Measurements from ENCODE around the gene KIFC1.

Gene KIFC1

DNA sequence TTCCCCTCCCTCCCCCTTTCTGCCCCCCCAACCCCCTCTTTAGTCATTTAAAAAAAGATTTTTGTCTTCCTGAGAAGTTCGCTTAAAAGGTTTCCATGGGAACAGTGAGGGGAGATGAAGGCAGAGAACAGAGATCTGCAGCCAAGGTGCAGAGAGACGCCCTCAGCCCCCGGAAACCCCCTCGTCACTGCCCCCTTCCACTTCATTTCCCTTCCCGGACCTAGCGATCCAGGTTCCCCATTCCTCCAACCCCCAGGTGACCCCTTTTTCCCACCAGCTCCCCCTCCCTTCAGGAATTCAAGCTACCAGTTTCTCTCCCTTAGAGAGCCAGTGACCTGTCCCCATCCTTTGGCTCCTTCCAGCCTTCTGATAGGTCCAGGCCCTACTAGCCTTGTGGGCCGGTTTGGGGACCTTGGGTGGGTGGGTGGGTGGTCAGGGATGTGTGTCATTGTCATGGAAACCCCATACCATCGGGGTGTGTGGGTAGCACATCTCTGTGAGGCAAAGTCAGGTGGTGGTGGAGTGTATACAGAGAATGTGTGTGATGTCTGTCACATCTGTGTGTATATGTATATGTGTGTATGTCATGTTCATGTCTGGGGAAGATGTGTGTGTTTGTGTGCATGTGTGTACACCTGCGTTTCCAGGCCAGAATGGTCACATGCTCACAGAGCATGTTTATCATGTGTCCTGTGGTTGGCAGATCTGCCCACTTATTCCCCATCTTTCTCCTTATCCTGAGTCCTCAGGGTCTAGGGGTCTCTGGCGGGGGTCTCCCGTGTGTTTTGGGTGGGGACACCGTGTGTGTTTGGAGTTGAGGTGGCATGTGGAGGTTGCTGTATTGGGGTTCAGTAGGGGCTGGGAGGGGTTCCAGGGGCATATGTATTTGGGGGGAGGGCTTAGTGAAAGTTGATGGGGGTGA is 35.2 kb downstream of the KIFC1 start:
- no peak overlapping the region for H4K12ac ChIP-seq (ENCODE audit: low read depth, low read length)
- H4K8ac ChIP-seq (ENCODE audit: low read depth, low read length): no peak overlapping the region
- H3K9me3 ChIP-seq (ENCODE audit: insufficient read depth, low read depth, low read length): peaks cover 2% of the 10 kb centered on the region
- no peak overlapping the region for H2BK5ac ChIP-seq (ENCODE audit: low read depth, low read length, poor library complexity)
- H3K14ac ChIP-seq (ENCODE audit: low read length): no peak overlapping the region
- no peak overlapping the region for H3K9ac ChIP-seq (ENCODE audit: low read length)
- H3K4me3 ChIP-seq (ENCODE audit: low read depth, low read length): no peak overlapping the region
- peaks cover 6% of the 10 kb centered on the region for H3K79me2 ChIP-seq (ENCODE audit: control insufficient read depth, insufficient read depth, low read length, poor library complexity)
- H3K18ac ChIP-seq (ENCODE audit: low read length): no peak overlapping the region
- peaks cover 10% of the 10 kb centered on the region for H3K79me1 ChIP-seq (ENCODE audit: low read length)
- H3K27ac ChIP-seq (ENCODE audit: low read depth, low read length): no peak overlapping the region
- no peaks in the 10 kb centered on the region for H3K36me3 ChIP-seq (ENCODE audit: control insufficient read depth in 1 of 2, insufficient read depth in 2 of 2, low read length in 2 of 2)
- H3K23ac ChIP-seq (ENCODE audit: low read length): no peak overlapping the region
- peak overlapping the region; percentile 42 for H2BK12ac ChIP-seq (ENCODE audit: low read length)
- peak overlapping the region; percentile 35 for H2AK5ac ChIP-seq (ENCODE audit: low read length)
- no peaks in the 10 kb centered on the region for H3K27me3 ChIP-seq (ENCODE audit: insufficient read depth, low read length)
- no CpG with 5 or more reads among the region's 12 CpGs for WGBS (ENCODE audit: extremely low coverage, insufficient coverage, insufficient read length)
- DNase-seq: peak in 1 of 2 donors; percentile 13
- H2AFZ ChIP-seq (ENCODE audit: insufficient read depth, low read length, poor library complexity): no peak overlapping the region
- peak overlapping the region; percentile 61 for H4K91ac ChIP-seq (ENCODE audit: low read depth, low read length)
- H3K4me1 ChIP-seq (ENCODE audit: control insufficient read depth in 1 of 2, insufficient read depth in 2 of 2, low read length in 2 of 2): peaks cover 29 to 35% of the 10 kb centered on the region in 2 experiments
- H3K4ac ChIP-seq (ENCODE audit: low read depth, low read length): no peak overlapping the region
- peak overlapping the region; percentile 70 for H3K4me2 ChIP-seq (ENCODE audit: low read length)
- no peak overlapping the region for H2BK120ac ChIP-seq (ENCODE audit: insufficient read depth, low read length, poor library complexity)

DNA sequence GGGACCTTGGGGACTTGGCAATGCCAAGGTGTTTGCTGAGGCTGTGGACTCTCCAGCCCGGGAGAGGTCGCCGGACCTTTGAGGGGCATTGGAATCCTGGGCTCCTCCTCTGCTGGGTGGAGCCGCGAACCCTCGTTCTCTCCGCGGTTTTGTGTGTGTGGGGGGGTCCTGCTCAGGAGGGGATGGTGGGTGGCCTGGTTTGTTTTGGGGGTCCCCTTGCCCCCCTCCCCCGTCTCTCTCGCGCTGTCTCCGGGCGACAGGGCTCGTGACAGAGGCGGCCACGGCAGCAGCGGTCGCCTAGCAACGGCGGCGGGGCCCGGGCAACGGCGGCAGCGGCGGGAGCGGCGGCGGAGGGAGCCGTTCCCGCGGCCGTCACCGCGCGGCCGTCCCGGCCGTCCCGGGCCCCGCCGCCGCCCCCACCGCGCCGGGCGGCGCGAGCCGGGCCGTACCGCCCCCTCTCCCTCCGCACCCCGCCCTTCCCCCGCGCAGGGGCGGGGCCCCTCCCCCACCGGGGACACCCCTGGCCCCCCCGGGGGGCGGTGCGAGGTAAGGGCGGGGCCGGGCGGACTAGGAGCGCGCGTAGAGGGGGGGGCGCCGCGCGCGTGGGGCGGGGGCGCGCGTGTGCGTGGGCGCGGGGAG is 36.1 kb downstream of the KIFC1 start:
- H3K27ac ChIP-seq (ENCODE audit: low read depth, low read length): no peak overlapping the region
- H3K4me1 ChIP-seq (ENCODE audit: control insufficient read depth in 1 of 2, insufficient read depth in 2 of 2, low read length in 2 of 2): peaks cover 36 to 43% of the 10 kb centered on the region in 2 experiments
- H3K4ac ChIP-seq (ENCODE audit: low read depth, low read length): peak overlapping the region; percentile 44
- H4K12ac ChIP-seq (ENCODE audit: low read depth, low read length): peak overlapping the region; percentile 33
- H3K79me2 ChIP-seq (ENCODE audit: control insufficient read depth, insufficient read depth, low read length, poor library complexity): peaks cover 6% of the 10 kb centered on the region
- H2BK120ac ChIP-seq (ENCODE audit: insufficient read depth, low read length, poor library complexity): peak overlapping the region; percentile 7
- H2BK5ac ChIP-seq (ENCODE audit: low read depth, low read length, poor library complexity): no peak overlapping the region
- peaks cover 2% of the 10 kb centered on the region for H3K9me3 ChIP-seq (ENCODE audit: insufficient read depth, low read depth, low read length)
- H3K36me3 ChIP-seq (ENCODE audit: control insufficient read depth in 1 of 2, insufficient read depth in 2 of 2, low read length in 2 of 2): no peaks in the 10 kb centered on the region
- H2BK12ac ChIP-seq (ENCODE audit: low read length): peak overlapping the region; percentile 42
- peaks cover 10% of the 10 kb centered on the region for H3K79me1 ChIP-seq (ENCODE audit: low read length)
- H2AFZ ChIP-seq (ENCODE audit: insufficient read depth, low read length, poor library complexity): peak overlapping the region; percentile 77
- H3K27me3 ChIP-seq (ENCODE audit: insufficient read depth, low read length): no peaks in the 10 kb centered on the region
- H2AK5ac ChIP-seq (ENCODE audit: low read length): peak overlapping the region; percentile 35
- peak overlapping the region; percentile 75 for H3K4me3 ChIP-seq (ENCODE audit: low read depth, low read length)
- peak in 1 of 2 donors; percentile 40 for DNase-seq
- H4K91ac ChIP-seq (ENCODE audit: low read depth, low read length): peak overlapping the region; percentile 61
- peak overlapping the region; percentile 50 for H4K8ac ChIP-seq (ENCODE audit: low read depth, low read length)
- H3K23ac ChIP-seq (ENCODE audit: low read length): no peak overlapping the region
- H3K9ac ChIP-seq (ENCODE audit: low read length): peak overlapping the region; percentile 6
- no CpG with 5 or more reads among the region's 79 CpGs for WGBS (ENCODE audit: extremely low coverage, insufficient coverage, insufficient read length)
- H3K14ac ChIP-seq (ENCODE audit: low read length): peak overlapping the region; percentile 73
- H3K18ac ChIP-seq (ENCODE audit: low read length): peak overlapping the region; percentile 42
- peak overlapping the region; percentile 70 for H3K4me2 ChIP-seq (ENCODE audit: low read length)

- Histone ChIP-seq H2BK120ac (ENCODE audit: insufficient read depth, low read length, poor library complexity) (no peak overlapping the region), H3K9me3 (ENCODE audit: insufficient read depth, low read depth, low read length) (peaks cover 2% of the 10 kb centered on the region), H3K4me1 (ENCODE audit: control insufficient read depth in 1 of 2, insufficient read depth in 2 of 2, low read length in 2 of 2) (peaks cover 43 to 50% of the 10 kb centered on the region in 2 experiments), H3K27me3 (ENCODE audit: insufficient read depth, low read length) (no peaks in the 10 kb centered on the region), H4K8ac (ENCODE audit: low read depth, low read length) (no peak overlapping the region), H3K4me3 (ENCODE audit: low read depth, low read length) (peak overlapping the region; percentile 66), H3K18ac (ENCODE audit: low read length) (peak overlapping the region; percentile 70), H3K36me3 (ENCODE audit: control insufficient read depth in 1 of 2, insufficient read depth in 2 of 2, low read length in 2 of 2) (no peaks in the 10 kb centered on the region), H2AFZ (ENCODE audit: insufficient read depth, low read length, poor library complexity) (no peak overlapping the region), H3K9ac (ENCODE audit: low read length) (peak overlapping the region; percentile 31), H3K14ac (ENCODE audit: low read length) (peak overlapping the region; percentile 77), H3K27ac (ENCODE audit: low read depth, low read length) (no peak overlapping the region), H2BK12ac (ENCODE audit: low read length) (no peak overlapping the region), H3K79me1 (ENCODE audit: low read length) (peaks cover 10% of the 10 kb centered on the region), H2AK5ac (ENCODE audit: low read length) (no peak overlapping the region), H2BK5ac (ENCODE audit: low read depth, low read length, poor library complexity) (no peak overlapping the region), H3K79me2 (ENCODE audit: control insufficient read depth, insufficient read depth, low read length, poor library complexity) (peaks cover 6% of the 10 kb centered on the region), H4K12ac (ENCODE audit: low read depth, low read length) (no peak overlapping the region), H4K91ac (ENCODE audit: low read depth, low read length) (no peak overlapping the region), H3K4ac (ENCODE audit: low read depth, low read length) (peak overlapping the region; percentile 49), H3K23ac (ENCODE audit: low read length) (no peak overlapping the region), H3K4me2 (ENCODE audit: low read length) (peak overlapping the region; percentile 70)
- DNase-seq: peak; percentile 57 to 71
- no CpG with 5 or more reads among the region's 33 CpGs for WGBS (ENCODE audit: extremely low coverage, insufficient coverage, insufficient read length)
Measured at GRCh38 chr6:33428224-33428965, 36.8 kb downstream of the KIFC1 start.

All from trophoblast cell (in vitro differentiated cells and primary cell).